Measurements from ENCODE around the gene GGTLC2. TPM values are rescaled to one million over a fixed set of nuclear protein-coding genes. Genes with fewer than 3 reads are reported as not detected.
"Not testable (repeated sequence)": the region's sequence is repeated elsewhere in the genome, so short reads cannot be mapped to it uniquely, and the experiment has no call there.

Gene GGTLC2
- total RNA-seq, 1 donor from 2014 or later: not detected

GRCh38 chr22:22682807-22683667, 38.6 kb downstream of the GGTLC2 start:
- H3K27ac Mint-ChIP-seq: no peak overlapping the region
- H3K27me3 Mint-ChIP-seq (ENCODE audit: insufficient read depth): peaks cover 1% of the 10 kb centered on the region
- intact Hi-C loops (cut with micrococcal nuclease): no loop called here
- no peaks in the 10 kb centered on the region for H3K4me1 Mint-ChIP-seq (ENCODE audit: low read depth)
- DNase-seq (ENCODE audit: low spot score): no peak
- H3K4me3 Mint-ChIP-seq: no peak overlapping the region
- no peaks in the 10 kb centered on the region for H3K36me3 Mint-ChIP-seq (ENCODE audit: low read depth)
- H3K9me3 Mint-ChIP-seq: no peaks in the 10 kb centered on the region

DNA sequence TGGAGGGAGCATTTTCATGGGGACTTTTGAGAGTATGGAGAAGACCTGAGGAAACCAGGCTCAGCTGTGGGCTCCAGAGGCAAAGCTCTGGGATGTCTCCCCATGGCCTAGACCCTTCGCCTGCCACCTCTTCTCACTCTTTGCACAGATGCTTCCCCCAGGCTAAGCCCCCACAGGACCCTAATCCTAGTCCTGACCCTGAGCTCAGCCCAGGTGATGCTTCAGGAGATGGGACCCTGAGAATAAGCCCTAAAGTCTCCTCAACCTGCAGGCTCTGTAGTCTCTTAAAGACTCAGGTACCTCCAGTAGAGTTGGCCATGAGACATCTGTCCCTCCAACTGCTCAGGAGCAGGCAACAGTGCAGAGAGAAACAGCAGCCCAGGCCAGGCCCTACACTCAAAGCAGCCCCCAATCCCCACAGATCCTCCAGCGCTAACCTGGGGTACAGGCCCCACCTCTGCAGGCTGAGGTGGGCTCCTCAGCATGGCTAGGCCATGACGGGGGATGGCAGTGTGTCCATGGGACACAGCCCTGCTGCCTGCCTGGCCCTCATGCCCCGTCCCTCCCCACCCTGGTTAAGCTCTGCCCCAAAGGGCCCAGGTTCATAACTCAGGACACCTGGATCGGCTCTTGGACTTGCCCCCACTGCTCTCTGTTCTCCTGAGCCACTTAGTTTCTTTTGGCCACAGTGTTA, 39.4 kb downstream of the GGTLC2 start:
- intact Hi-C loops (cut with micrococcal nuclease): no loop called here
- H3K4me3 Mint-ChIP-seq: no peak overlapping the region
- no peaks in the 10 kb centered on the region for H3K9me3 Mint-ChIP-seq
- DNase-seq (ENCODE audit: low spot score): no peak
- H3K27me3 Mint-ChIP-seq (ENCODE audit: insufficient read depth): no peaks in the 10 kb centered on the region
- no peak overlapping the region for H3K27ac Mint-ChIP-seq
- H3K4me1 Mint-ChIP-seq (ENCODE audit: low read depth): no peaks in the 10 kb centered on the region
- H3K36me3 Mint-ChIP-seq (ENCODE audit: low read depth): no peaks in the 10 kb centered on the region

GRCh38 chr22:22684580-22685561, 40.5 kb downstream of the GGTLC2 start:
- intact Hi-C loops (cut with micrococcal nuclease): no loop called here
- Mint-ChIP-seq H3K4me3 (no peak overlapping the region), H3K36me3 (ENCODE audit: low read depth) (no peaks in the 10 kb centered on the region), H3K9me3 (no peaks in the 10 kb centered on the region), H3K4me1 (ENCODE audit: low read depth) (no peaks in the 10 kb centered on the region), H3K27me3 (ENCODE audit: insufficient read depth) (no peaks in the 10 kb centered on the region), H3K27ac (no peak overlapping the region)
- no peak for DNase-seq (ENCODE audit: low spot score)

DNA sequence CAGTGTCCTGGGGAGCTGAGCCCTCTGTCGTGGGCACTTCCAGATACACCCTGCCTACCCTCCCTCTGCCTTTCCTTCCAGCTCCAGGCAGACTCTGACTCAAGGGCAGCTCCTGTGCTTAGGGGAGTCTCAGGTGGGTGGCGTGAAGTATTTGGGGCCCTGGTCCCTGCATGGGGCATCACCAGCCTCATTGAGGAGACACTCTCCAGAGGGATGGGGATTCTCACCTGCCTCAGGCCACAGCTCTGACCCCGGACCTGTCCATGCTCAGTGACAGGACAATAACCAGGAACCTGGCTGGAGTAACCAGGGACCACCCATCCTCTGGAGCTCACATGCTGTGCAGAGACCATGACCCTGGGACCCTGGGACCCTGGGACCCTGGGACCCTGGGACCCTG, 41.2 kb downstream of the GGTLC2 start:
- intact Hi-C loops (cut with micrococcal nuclease): no loop called here
- no peaks in the 10 kb centered on the region for H3K27me3 Mint-ChIP-seq (ENCODE audit: insufficient read depth)

DNA sequence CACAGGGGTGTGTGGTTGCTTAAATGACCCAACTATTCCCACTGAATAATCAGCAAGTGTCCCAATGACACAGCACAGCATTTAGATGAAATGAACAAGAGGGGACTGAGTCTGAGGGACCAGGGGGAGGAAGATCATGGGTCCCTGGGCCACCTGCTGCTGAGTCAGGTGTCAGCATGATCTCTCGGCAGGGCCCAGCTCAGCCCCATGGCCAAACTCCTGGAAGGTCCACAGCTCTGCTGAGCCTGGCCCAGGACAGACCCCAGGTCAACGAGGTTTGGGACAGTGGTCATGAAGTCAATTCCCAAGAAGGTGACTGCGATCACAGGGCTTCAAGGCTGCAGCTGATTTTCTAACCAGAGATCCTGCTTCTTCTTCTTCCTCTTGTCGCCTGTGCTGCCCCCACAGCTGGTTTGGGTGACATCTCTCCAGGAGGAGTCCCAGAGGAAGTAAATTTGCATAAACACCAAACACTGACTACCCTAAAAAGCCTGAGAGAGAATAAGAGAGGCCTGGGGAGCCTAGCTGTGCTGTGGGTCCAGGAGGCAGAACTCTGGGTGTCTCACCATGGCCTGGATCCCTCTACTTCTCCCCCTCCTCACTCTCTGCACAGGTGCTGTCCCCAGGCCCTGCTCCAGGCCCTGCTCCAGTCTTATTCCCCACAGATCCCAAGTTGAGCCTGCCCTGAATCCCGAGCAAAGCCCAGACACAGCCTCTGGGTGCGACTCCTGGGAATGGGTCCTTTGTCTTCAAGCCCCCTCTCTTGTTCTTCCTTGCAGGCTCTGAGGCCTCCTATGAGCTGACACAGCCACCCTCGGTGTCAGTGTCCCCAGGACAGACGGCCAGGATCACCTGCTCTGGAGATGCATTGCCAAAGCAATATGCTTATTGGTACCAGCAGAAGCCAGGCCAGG, 42.0 kb downstream of the GGTLC2 start:
- not testable (repeated sequence) for H3K36me3 Mint-ChIP-seq (ENCODE audit: low read depth); H3K27me3 Mint-ChIP-seq (ENCODE audit: insufficient read depth); DNase-seq (ENCODE audit: low spot score); H3K27ac Mint-ChIP-seq; H3K4me1 Mint-ChIP-seq (ENCODE audit: low read depth); H3K4me3 Mint-ChIP-seq; H3K9me3 Mint-ChIP-seq
- intact Hi-C loops (cut with micrococcal nuclease): loop anchor here (1.0 to 2.0 kb wide), 4 partner anchors 61 to 222 kb away; no protein-coding TSS in a partner anchor

More for the DNA sequence above, 41.2 kb downstream of the GGTLC2 start:
- Mint-ChIP-seq H3K9me3 (no peaks in the 10 kb centered on the region), H3K27ac (no peak overlapping the region), H3K36me3 (ENCODE audit: low read depth) (no peaks in the 10 kb centered on the region), H3K4me1 (ENCODE audit: low read depth) (no peaks in the 10 kb centered on the region), H3K4me3 (no peak overlapping the region)
- no peak for DNase-seq (ENCODE audit: low spot score)

- intact Hi-C loops (cut with micrococcal nuclease): loop anchor here (1.0 to 2.0 kb wide), 4 partner anchors 59 to 223 kb away; no protein-coding TSS in a partner anchor
- H3K4me3 Mint-ChIP-seq: no peak overlapping the region
- H3K27me3 Mint-ChIP-seq (ENCODE audit: insufficient read depth): no peaks in the 10 kb centered on the region
- no peaks in the 10 kb centered on the region for H3K36me3 Mint-ChIP-seq (ENCODE audit: low read depth)
- H3K9me3 Mint-ChIP-seq: no peaks in the 10 kb centered on the region
- no peak overlapping the region for H3K27ac Mint-ChIP-seq
- peak; percentile 6 for DNase-seq (ENCODE audit: low spot score)
- no peaks in the 10 kb centered on the region for H3K4me1 Mint-ChIP-seq (ENCODE audit: low read depth)
Observed at GRCh38 chr22:22687638-22688500, 43.5 kb downstream of the GGTLC2 start.

DNA sequence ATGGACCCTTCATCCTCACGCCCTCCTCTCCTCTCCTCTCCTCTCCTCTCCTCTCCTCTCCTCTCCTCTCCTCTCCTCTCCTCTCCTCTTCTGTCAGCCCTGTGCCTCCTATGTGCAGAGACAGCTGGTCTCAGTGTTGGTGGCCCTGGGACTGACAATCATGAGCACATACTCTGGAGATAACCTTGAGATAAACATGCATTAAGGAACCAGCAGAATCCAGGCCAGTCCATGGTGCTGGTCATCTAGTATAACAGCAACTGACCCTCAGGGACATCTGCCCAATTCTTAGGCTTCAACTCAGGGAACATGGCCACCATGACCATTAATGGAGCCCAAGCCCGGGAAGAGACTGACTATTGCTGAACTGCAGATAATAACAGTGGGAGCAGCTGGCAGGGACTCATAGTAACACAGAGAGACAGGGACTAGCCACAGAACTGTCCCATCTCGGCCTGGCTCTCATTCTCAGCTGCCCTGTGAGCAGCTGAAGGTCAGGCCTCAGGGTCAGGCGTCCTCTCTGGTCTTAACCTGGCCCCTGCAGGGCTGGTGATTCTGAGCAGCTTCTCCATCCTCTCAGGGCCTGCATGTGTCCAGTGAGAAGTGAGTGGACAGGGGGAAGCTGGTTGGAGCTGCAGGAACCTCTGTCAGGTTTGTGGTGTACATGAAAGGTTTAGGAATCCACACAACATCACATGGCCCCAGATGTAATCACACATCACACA, 45.4 kb downstream of the GGTLC2 start:
- Mint-ChIP-seq H3K36me3 (ENCODE audit: low read depth) (no peaks in the 10 kb centered on the region), H3K4me1 (ENCODE audit: low read depth) (no peaks in the 10 kb centered on the region), H3K27ac (no peak overlapping the region), H3K27me3 (ENCODE audit: insufficient read depth) (peaks cover 4% of the 10 kb centered on the region), H3K9me3 (no peaks in the 10 kb centered on the region), H3K4me3 (no peak overlapping the region)
- intact Hi-C loops (cut with micrococcal nuclease): no loop called here
- DNase-seq (ENCODE audit: low spot score): no peak

DNA sequence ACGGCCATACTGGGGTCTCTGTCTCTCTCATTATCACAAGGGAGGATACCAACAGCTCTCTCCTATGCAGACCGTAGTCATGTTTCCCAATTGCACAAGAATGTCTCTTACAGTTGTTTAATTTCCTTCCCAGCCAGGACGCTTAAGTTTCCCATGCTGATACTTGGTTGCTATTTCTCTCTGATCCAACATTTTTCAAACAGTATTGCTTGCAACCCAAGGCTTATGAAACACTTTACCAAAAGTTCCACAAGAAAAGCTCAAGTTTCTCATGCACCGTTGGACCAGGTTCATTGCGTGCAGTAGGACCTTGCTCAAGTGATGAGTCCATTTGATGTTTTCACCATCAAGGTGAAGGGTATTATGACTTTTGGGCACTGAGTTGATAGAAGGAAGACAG, 46.6 kb downstream of the GGTLC2 start:
- no peak overlapping the region for H3K4me3 Mint-ChIP-seq
- no peaks in the 10 kb centered on the region for H3K4me1 Mint-ChIP-seq (ENCODE audit: low read depth)
- intact Hi-C loops (cut with micrococcal nuclease): no loop called here
- no peak overlapping the region for H3K27ac Mint-ChIP-seq
- H3K36me3 Mint-ChIP-seq (ENCODE audit: low read depth): no peaks in the 10 kb centered on the region
- no peaks in the 10 kb centered on the region for H3K9me3 Mint-ChIP-seq
- no peak for DNase-seq (ENCODE audit: low spot score)
- peaks cover 4% of the 10 kb centered on the region for H3K27me3 Mint-ChIP-seq (ENCODE audit: insufficient read depth)

DNA sequence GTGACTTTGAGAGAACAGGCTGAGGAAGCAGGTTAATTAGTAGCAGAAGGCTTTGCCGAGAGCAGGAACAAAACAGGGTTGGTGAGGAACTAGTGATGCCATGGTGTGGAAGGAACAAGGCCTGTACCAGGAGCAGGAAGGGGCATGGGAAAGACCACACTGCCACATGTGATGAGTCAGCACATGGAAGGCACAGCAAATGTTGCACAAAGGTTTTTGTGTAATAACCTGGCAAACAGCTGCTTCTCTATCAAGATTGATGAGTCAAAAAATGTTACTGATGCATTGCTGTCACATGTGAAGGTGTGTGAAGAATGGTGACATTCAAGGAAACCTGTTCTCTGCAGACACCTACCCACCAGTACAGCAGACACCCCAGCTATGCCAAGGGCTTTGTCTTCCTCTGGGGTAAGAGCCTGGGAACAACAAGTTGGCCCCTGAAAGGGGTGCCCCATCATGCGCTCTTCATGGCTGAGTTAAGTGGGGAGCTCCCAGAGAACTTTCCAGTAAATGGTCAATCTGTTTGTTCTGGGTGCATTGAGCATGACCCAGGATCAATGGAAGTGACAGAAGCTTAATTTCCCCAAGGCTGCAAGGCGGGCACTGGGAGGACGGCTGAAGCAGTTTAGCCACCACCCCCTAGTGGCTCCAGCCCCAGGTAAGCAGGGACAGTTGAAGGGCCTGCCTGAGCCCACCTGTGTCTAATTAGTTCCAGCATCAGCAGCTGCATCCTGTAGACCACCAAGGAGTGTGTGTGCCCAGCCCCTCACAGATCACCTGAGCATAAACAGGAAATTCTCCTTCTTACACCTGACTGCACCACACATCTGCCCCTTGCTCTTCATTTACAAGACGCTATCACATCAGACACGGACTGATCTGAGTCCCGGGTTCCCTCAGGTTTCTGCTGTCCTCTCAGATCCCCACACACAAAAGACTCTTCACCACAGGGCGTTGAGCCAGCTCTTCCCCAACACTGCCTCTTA, 47.6 kb downstream of the GGTLC2 start:
- peaks cover 4% of the 10 kb centered on the region for H3K27me3 Mint-ChIP-seq (ENCODE audit: insufficient read depth)
- intact Hi-C loops (cut with micrococcal nuclease): no loop called here
- no peak for DNase-seq (ENCODE audit: low spot score)
- no peaks in the 10 kb centered on the region for H3K4me1 Mint-ChIP-seq (ENCODE audit: low read depth)
- H3K27ac Mint-ChIP-seq: no peak overlapping the region
- H3K9me3 Mint-ChIP-seq: no peaks in the 10 kb centered on the region
- no peak overlapping the region for H3K4me3 Mint-ChIP-seq
- no peaks in the 10 kb centered on the region for H3K36me3 Mint-ChIP-seq (ENCODE audit: low read depth)
